Right forelimb (tissue), 1 donor: ENCODE data around the gene COCH.
"Not testable (repeated sequence)": the region's sequence is repeated elsewhere in the genome, so short reads cannot be mapped to it uniquely, and the experiment has no call there.

ENCODE experiments used
- DNase-seq: peaks from one replicate; pipeline ENCODE4 v3.0.0-alpha.2; 2018

COCH gene

GRCh38 chr14:30933937-30934336 is 59.6 kb downstream of the COCH start:
- not testable (repeated sequence) for DNase-seq

GRCh38 chr14:30935445-30935844 is 61.1 kb downstream of the COCH start:
- no peak for DNase-seq

- no peak for DNase-seq
These were observed 64.3 kb downstream of the COCH start for GRCh38 chr14:30938617-30939016.
